ENCODE results near the gene TNFSF4. TPM values are rescaled to one million over a fixed set of nuclear protein-coding genes. Genes with fewer than 3 reads are reported as not detected.

Gene TNFSF4
- total RNA-seq, 2 donors from 2014 or later, result 3.3 to 6.2 TPM

DNA sequence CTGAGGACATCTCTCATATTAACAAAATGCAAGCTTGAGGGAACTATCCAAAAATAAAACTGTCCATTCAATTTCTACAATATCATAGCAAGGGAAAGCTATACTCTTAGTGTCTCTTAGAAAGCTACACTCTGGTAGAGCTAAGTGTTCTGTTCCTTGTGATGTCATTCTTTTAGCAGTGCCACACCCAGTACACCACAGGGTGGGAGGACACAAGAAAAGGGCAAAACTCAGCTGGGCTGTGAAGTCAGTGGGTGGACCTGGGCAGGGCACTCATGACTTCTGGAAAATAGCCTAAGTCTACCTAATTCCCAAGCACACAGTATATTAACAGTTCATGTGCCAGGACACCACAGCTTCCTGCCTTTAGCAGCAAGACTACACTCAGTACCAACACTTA is 42.2 kb upstream of the TNFSF4 start:
- Histone ChIP-seq H3K36me3 (ENCODE audit: control insufficient read depth, insufficient read depth, low read length) (no peaks in the 10 kb centered on the region), H3K9ac (ENCODE audit: extremely low read depth, low read length, poor library complexity, severe bottlenecking) (no peak overlapping the region), H3K27ac (ENCODE audit: low read depth, low read length) (no peak overlapping the region), H3K4me3 (ENCODE audit: low read length) (no peak overlapping the region), H3K4me1 (ENCODE audit: control insufficient read depth, insufficient read depth, low read length) (no peaks in the 10 kb centered on the region), H3K9me3 (ENCODE audit: control insufficient read depth, low read length) (no peaks in the 10 kb centered on the region), H3K27me3 (ENCODE audit: control insufficient read depth, insufficient read depth, low read length, poor library complexity, severe bottlenecking) (no peaks in the 10 kb centered on the region)
- H3K9me3 Mint-ChIP-seq, result no peaks in the 10 kb centered on the region
- no peaks in the 10 kb centered on the region for H3K36me3 Mint-ChIP-seq (ENCODE audit: low read depth)
- no peaks in the 10 kb centered on the region for H3K4me1 Mint-ChIP-seq
- no peak for DNase-seq
- H3K4me3 Mint-ChIP-seq, result no peak overlapping the region
- H3K27me3 Mint-ChIP-seq (ENCODE audit: insufficient read depth), result no peaks in the 10 kb centered on the region
- no peak overlapping the region for H3K27ac Mint-ChIP-seq
- TF ChIP-seq, protein P1, sequence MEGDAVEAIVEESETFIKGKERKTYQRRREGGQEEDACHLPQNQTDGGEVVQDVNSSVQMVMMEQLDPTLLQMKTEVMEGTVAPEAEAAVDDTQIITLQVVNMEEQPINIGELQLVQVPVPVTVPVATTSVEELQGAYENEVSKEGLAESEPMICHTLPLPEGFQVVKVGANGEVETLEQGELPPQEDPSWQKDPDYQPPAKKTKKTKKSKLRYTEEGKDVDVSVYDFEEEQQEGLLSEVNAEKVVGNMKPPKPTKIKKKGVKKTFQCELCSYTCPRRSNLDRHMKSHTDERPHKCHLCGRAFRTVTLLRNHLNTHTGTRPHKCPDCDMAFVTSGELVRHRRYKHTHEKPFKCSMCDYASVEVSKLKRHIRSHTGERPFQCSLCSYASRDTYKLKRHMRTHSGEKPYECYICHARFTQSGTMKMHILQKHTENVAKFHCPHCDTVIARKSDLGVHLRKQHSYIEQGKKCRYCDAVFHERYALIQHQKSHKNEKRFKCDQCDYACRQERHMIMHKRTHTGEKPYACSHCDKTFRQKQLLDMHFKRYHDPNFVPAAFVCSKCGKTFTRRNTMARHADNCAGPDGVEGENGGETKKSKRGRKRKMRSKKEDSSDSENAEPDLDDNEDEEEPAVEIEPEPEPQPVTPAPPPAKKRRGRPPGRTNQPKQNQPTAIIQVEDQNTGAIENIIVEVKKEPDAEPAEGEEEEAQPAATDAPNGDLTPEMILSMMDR (conservative IDR thresholded peaks at IDR 0.05), result no peak

DNA sequence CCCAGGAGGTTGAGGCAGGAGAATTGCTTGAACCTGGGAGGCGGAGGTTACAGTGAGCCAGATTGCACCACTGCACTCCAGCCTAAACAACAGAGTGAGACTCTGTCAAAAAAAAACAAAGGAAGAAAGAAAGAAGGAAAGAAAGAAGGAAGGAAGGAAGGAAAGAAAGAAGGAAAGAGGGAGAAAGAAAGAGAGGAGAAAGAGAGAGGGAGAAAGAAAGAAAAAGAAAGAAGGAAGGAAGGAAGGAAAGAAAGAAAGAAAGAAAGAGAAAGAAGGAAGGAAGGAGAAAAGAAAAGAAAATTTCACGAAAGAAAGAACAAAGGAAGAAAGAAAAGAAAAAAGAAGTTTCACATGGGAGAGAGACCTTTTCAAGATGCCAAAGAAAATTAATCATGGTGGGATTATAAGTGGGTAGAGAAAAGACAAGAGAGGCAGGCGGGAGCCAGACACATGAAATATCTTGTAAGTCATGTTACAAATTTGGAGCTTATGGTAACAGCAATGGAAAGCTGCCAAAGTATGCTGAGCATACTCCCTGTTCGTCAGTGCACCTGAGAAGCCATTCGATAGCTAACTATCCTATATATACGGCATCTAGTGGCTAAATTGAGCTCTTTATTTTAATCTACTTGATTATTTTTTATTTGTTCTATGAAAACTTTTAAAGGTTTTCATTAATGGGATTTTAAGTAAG is 41.3 kb upstream of the TNFSF4 start:
- no peaks in the 10 kb centered on the region for H3K4me1 ChIP-seq (ENCODE audit: control insufficient read depth, insufficient read depth, low read length)
- Mint-ChIP-seq H3K4me3 (no peak overlapping the region), H3K4me1 (no peaks in the 10 kb centered on the region), H3K9me3 (peaks cover 8% of the 10 kb centered on the region), H3K27ac (no peak overlapping the region), H3K27me3 (ENCODE audit: insufficient read depth) (no peaks in the 10 kb centered on the region), H3K36me3 (ENCODE audit: low read depth) (peaks cover 3% of the 10 kb centered on the region)
- peaks cover 7% of the 10 kb centered on the region for H3K9me3 ChIP-seq (ENCODE audit: control insufficient read depth, low read length)
- H3K27ac ChIP-seq (ENCODE audit: low read depth, low read length), result no peak overlapping the region
- WGBS, 2 experiments (ENCODE audit: insufficient coverage in 1 of 2, insufficient read length in 1 of 2), result 90 to 92% methylated on average over 4 to 6 of the region's 6 CpGs
- no peak overlapping the region for H3K9ac ChIP-seq (ENCODE audit: extremely low read depth, low read length, poor library complexity, severe bottlenecking)
- H3K4me3 ChIP-seq (ENCODE audit: low read length), result no peak overlapping the region
- no peaks in the 10 kb centered on the region for H3K27me3 ChIP-seq (ENCODE audit: control insufficient read depth, insufficient read depth, low read length, poor library complexity, severe bottlenecking)
- no peak for DNase-seq
- TF ChIP-seq, protein P1 (conservative IDR thresholded peaks at IDR 0.05), result no peak
- H3K36me3 ChIP-seq (ENCODE audit: control insufficient read depth, insufficient read depth, low read length), result no peaks in the 10 kb centered on the region

DNA sequence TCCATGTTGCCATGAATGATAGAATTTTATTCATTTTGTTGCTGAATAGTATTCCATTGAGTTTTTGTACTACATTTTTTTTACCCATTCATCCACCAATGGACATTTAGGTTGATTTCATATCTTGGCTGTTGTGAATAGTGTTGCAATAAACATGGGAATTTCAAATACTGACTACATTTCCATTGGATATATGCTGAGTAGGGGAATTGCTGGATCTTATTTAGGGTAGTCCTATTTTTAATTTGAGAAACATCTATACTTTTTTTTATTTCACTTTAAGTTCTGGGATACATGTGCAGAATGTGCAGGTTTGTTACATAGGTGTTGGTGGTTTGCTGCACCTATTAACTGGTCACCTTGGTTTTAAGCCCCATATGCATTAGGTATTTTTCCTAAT is 38.8 kb upstream of the TNFSF4 start:
- H3K9me3 Mint-ChIP-seq, result peaks cover 23% of the 10 kb centered on the region
- H3K36me3 Mint-ChIP-seq (ENCODE audit: low read depth), result peaks cover 3% of the 10 kb centered on the region
- no peaks in the 10 kb centered on the region for H3K4me1 Mint-ChIP-seq
- no peak overlapping the region for H3K4me3 ChIP-seq (ENCODE audit: low read length)
- H3K36me3 ChIP-seq (ENCODE audit: control insufficient read depth, insufficient read depth, low read length), result no peaks in the 10 kb centered on the region
- H3K27me3 Mint-ChIP-seq (ENCODE audit: insufficient read depth), result no peaks in the 10 kb centered on the region
- H3K27ac ChIP-seq (ENCODE audit: low read depth, low read length), result no peak overlapping the region
- peaks cover 11% of the 10 kb centered on the region for H3K9me3 ChIP-seq (ENCODE audit: control insufficient read depth, low read length)
- no peaks in the 10 kb centered on the region for H3K4me1 ChIP-seq (ENCODE audit: control insufficient read depth, insufficient read depth, low read length)
- no peak for DNase-seq
- H3K9ac ChIP-seq (ENCODE audit: extremely low read depth, low read length, poor library complexity, severe bottlenecking), result no peak overlapping the region
- no peak overlapping the region for H3K27ac Mint-ChIP-seq
- TF ChIP-seq, protein P1 (conservative IDR thresholded peaks at IDR 0.05), result no peak
- no peaks in the 10 kb centered on the region for H3K27me3 ChIP-seq (ENCODE audit: control insufficient read depth, insufficient read depth, low read length, poor library complexity, severe bottlenecking)
- H3K4me3 Mint-ChIP-seq, result no peak overlapping the region
